Measurements from ENCODE around the gene SMIM3.
"Not testable (repeated sequence)": the region's sequence is repeated elsewhere in the genome, so short reads cannot be mapped to it uniquely, and the experiment has no call there.

The SMIM3 gene

DNA sequence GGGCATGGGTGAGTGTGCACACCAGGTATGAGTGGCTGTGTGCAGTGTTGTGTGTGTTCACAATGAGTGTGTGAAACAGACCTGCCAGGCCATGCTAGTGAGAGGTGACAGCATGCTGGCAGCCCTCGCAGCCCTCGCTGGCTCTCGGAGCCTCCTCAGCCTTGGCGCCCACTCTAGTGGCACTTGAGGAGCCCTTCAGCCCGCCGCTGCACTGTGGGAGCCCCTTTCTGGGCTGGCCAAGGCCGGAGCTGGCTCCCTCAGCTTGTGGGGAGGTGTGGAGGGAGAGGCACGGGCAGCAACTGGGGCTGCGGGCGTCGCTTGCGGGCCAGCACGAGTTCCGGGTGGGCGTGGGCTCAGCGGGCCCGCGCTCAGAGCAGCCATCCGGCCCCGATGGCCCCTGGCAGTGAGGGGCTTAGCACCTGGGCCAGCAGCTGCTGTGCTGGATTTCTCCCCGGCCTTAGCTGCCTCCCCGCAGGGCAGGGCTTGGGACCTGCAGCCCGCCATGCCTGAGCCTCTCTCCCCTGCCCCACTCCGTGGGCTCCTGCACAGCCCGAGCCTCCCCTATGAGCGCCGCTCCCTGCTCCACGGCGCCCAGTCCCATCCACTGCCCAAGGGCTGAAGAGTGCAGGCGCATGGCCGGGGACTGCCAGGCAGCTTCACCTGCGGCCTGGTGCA lies 66.8 kb downstream of the SMIM3 start:
- H3K9me3 ChIP-seq (ENCODE audit: control insufficient read depth, insufficient read depth, low read depth, low read length); H3K36me3 ChIP-seq (ENCODE audit: control insufficient read depth in 2 of 2, insufficient read depth in 1 of 2, low read length in 2 of 2); POLR2A ChIA-PET; H3K27ac ChIP-seq (ENCODE audit: extremely low read depth, low read depth, low read length); H3K4me3 ChIP-seq (ENCODE audit: low read depth, low read length); H3K4me1 ChIP-seq (ENCODE audit: control insufficient read depth, insufficient read depth, low read length): not testable (repeated sequence)
- TF ChIP-seq ZNF202 (tag by site-specific recombination; IDR thresholded peaks at IDR 0.05; ENCODE audit: borderline replicate concordance) = peak; percentile 32; the same call in 1 of the 2 replicates
- CTCF ChIA-PET = interaction anchor here (1.0 to 3.4 kb wide), 5 partner anchors 9 to 284 kb away, joined by 3 to 31 read pairs (median 13); partner anchors contain the start of gene RBM22

DNA sequence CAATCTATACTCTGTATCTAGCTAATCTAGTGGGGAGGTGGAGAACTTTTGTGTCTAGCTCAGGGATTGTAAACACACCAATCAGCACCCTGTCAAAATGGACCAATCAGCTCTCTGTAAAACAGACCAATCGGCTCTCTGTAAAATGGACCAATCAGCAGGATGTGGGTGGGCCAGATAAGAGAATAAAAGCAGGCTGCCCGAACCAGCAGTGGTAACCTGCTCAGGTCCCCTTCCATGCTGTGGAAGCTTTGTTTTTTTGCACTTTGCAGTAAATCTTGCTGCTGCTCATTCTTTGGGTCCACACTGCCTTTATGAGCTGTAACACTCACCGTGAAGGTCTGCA lies 67.7 kb downstream of the SMIM3 start, which contains the start of gene IRGM:
Gene IRGM, plus strand, starts transcription at position 214 of the 346 bp plus-strand sequence. CDS start 1,603 bp downstream, outside the sequence.
- CTCF ChIA-PET = interaction anchor here (0.6 to 3.4 kb wide), 19 partner anchors 9 to 683 kb away, joined by 3 to 31 read pairs (median 4); partner anchors contain the start of genes DCTN4 and RBM22
- not testable (repeated sequence) for H3K27ac ChIP-seq (ENCODE audit: extremely low read depth, low read depth, low read length); H3K4me1 ChIP-seq (ENCODE audit: control insufficient read depth, insufficient read depth, low read length); H3K4me3 ChIP-seq (ENCODE audit: low read depth, low read length); H3K36me3 ChIP-seq (ENCODE audit: control insufficient read depth in 2 of 2, insufficient read depth in 1 of 2, low read length in 2 of 2); H3K9me3 ChIP-seq (ENCODE audit: control insufficient read depth, insufficient read depth, low read depth, low read length)
- POLR2A ChIA-PET = interaction anchor here (1.0 kb wide), 1 partner anchor 146 kb away, joined by 5 read pairs; the partner anchor contains the start of gene RBM22
